Fibroblast of gingiva (primary cell): ENCODE data around the gene ZSCAN31.
A peak's percentile ranks its signal among the peaks of the same experiment; 100 is the strongest.
"Not testable (repeated sequence)": the region's sequence is repeated elsewhere in the genome, so short reads cannot be mapped to it uniquely, and the experiment has no call there.

Experiments used
- DNase-seq: peaks from one replicate; pipeline ENCODE4 v3.0.0-alpha.2; 2011; ENCODE audit warnings: low read depth

ZSCAN31 gene

GRCh38 chr6:28317866-28318265 lies 18.1 kb downstream of the ZSCAN31 start:
- DNase-seq = not testable (repeated sequence)

GRCh38 chr6:28315628-28316027 lies 20.3 kb downstream of the ZSCAN31 start:
- no peak for DNase-seq

- no peak for DNase-seq
Observed at GRCh38 chr6:28312939-28313338, 23.0 kb downstream of the ZSCAN31 start.

GRCh38 chr6:28311139-28311823 lies 24.7 kb downstream of the ZSCAN31 start:
- no peak for DNase-seq

GRCh38 chr6:28306363-28306762 lies 29.6 kb downstream of the ZSCAN31 start:
- DNase-seq = not testable (repeated sequence)

GRCh38 chr6:28303570-28303969 lies 32.4 kb downstream of the ZSCAN31 start:
- no peak for DNase-seq

- DNase-seq = no peak
Observed at GRCh38 chr6:28296520-28297060, 39.4 kb downstream of the ZSCAN31 start.

GRCh38 chr6:28295326-28295725 lies 40.6 kb downstream of the ZSCAN31 start:
- DNase-seq = no peak

GRCh38 chr6:28291573-28291972 lies 44.4 kb downstream of the ZSCAN31 start:
- DNase-seq = no peak

GRCh38 chr6:28282926-28283325 lies 53.0 kb downstream of the ZSCAN31 start:
- DNase-seq = no peak

- DNase-seq = peak; percentile 81
Observed at GRCh38 chr6:28281288-28282064, 54.5 kb downstream of the ZSCAN31 start, which contains the start of gene PGBD1. Gene PGBD1 (plus strand): TSS chr6:28281572. CDS start chr6:28283814, 2,242 bp downstream.

GRCh38 chr6:28280595-28281287 lies 55.2 kb downstream of the ZSCAN31 start:
- DNase-seq = no peak

GRCh38 chr6:28277746-28278145 lies 58.2 kb downstream of the ZSCAN31 start:
- DNase-seq = peak; percentile 11

- DNase-seq = no peak
Observed at GRCh38 chr6:28274888-28275287, 61.1 kb downstream of the ZSCAN31 start.
